ENCODE data around the gene ATXN1.

- TF ChIP-seq EZH2 (IDR thresholded peaks at IDR 0.05; ENCODE audit: insufficient read depth, poor library complexity, severe bottlenecking) = no peak
- TF ChIP-seq EZH2phosphoT487 (IDR thresholded peaks at IDR 0.05; ENCODE audit: insufficient read depth, low read depth) = no peak
Measured at GRCh38 chr6:16349544-16349943, 411.7 kb downstream of the ATXN1 start.

Data from GM23248 (cell line).